GM18520 (cell line): ENCODE measurements around the gene TNIK.

ENCODE experiments used
- ATAC-seq: cut with Tn5 transposase; IDR thresholded peaks from one replicate; pipeline ENCODE4 v1.9.1; 2021; ENCODE audit not compliant: unreplicated experiment

TNIK gene

GRCh38 chr3:171345107-171345843 is 114.9 kb downstream of the TNIK start:
- no peak for ATAC-seq

- no peak for ATAC-seq
Observed at GRCh38 chr3:171343693-171344092, 116.5 kb downstream of the TNIK start.

GRCh38 chr3:171342783-171343420 is 117.3 kb downstream of the TNIK start:
- ATAC-seq = no peak

GRCh38 chr3:171342200-171342599 is 118.0 kb downstream of the TNIK start:
- ATAC-seq = no peak

GRCh38 chr3:171340434-171340833 is 119.8 kb downstream of the TNIK start:
- ATAC-seq = no peak

GRCh38 chr3:171339598-171339997 is 120.6 kb downstream of the TNIK start:
- ATAC-seq = no peak

- ATAC-seq = no peak
Observed at GRCh38 chr3:171336406-171336805, 123.8 kb downstream of the TNIK start.

- ATAC-seq = no peak
Observed at GRCh38 chr3:171335559-171335958, 124.6 kb downstream of the TNIK start.

GRCh38 chr3:171334465-171334811 is 125.8 kb downstream of the TNIK start:
- no peak for ATAC-seq

GRCh38 chr3:171333784-171334464 is 126.3 kb downstream of the TNIK start:
- no peak for ATAC-seq

GRCh38 chr3:171330938-171331337 is 129.3 kb downstream of the TNIK start:
- ATAC-seq = no peak

- no peak for ATAC-seq
Observed at GRCh38 chr3:171329746-171330145, 130.5 kb downstream of the TNIK start.

- ATAC-seq = no peak
Observed at GRCh38 chr3:171328419-171329082, 131.7 kb downstream of the TNIK start.

- no peak for ATAC-seq
Observed at GRCh38 chr3:171327441-171328174, 132.6 kb downstream of the TNIK start.

- ATAC-seq = no peak
Observed at GRCh38 chr3:171326717-171327440, 133.3 kb downstream of the TNIK start.

GRCh38 chr3:171323938-171324536 is 136.2 kb downstream of the TNIK start:
- ATAC-seq = no peak

- ATAC-seq = no peak
Observed at GRCh38 chr3:171321559-171322360, 138.4 kb downstream of the TNIK start.

GRCh38 chr3:171320750-171321558 is 139.3 kb downstream of the TNIK start:
- ATAC-seq = no peak
